Measurements from ENCODE around the gene SULT2B1.
A peak's percentile ranks its signal among the peaks of the same experiment; 100 is the strongest.

Gene SULT2B1

DNA sequence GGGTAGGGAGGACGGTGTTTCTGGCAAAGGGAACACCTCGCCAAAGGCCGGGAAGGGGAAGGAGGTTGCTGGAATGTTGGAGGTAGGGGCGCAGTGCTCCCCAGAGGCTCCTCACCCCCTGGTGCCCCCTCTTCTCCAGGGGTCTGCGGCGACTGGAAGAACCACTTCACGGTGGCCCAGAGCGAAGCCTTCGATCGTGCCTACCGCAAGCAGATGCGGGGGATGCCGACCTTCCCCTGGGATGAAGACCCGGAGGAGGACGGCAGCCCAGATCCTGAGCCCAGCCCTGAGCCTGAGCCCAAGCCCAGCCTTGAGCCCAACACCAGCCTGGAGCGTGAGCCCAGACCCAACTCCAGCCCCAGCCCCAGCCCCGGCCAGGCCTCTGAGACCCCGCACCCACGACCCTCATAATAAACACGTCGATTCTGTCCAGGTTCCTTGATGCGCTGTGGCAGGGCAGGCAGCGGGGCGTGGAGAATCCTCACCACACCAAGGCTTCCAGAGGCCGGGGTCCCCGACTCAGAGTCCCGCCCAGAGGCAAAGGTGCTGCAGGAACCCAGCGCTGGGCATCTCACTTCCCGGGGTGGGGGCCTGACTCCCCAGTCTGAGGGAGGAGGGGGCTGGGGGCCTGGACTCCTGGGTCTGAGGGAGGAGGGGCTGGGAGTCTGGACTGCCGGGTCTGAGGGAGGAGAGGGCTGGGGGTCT, 47.2 kb downstream of the SULT2B1 start:
- no peak for DNase-seq (ENCODE audit: low read depth in 3 of 3, low spot score in 1 of 3)

DNA sequence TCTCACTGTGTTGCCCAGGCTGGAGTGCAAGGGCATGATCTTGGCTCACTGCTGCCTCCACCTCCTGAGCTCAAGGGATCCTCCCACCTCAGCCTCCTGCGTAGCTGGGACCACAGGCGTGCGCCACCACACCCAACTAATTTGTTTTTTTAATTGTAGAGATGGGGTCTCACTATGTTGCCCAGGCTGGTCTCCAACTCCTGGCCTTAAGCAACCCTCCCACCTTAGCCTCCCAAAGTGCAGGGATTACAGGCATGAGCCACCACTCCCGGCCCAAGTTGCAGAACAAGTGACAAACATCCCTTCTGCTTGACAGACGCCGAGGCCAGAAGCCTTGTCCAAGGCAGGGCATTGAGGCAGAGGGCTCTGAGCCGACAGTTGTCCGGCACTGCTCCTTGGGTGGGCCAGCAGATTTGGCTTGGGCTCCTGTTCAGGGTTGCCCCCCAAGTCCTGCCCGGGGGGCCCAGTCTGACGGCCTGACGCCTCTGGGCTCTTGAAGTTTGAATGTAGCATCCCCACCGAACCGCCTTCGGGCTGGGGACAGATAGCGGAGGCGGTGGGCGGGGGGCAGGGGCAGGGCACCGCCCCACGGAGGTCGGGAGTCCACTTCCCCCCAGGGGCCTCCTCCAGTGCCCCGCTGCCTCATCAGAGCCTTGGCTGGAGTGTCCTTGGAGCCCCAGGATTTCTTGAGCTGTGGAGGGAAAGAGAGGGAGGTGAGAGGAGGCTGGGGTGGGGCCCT, 48.9 kb downstream of the SULT2B1 start:
- DNase-seq (ENCODE audit: low read depth in 3 of 3, low spot score in 1 of 3), result no peak

DNA sequence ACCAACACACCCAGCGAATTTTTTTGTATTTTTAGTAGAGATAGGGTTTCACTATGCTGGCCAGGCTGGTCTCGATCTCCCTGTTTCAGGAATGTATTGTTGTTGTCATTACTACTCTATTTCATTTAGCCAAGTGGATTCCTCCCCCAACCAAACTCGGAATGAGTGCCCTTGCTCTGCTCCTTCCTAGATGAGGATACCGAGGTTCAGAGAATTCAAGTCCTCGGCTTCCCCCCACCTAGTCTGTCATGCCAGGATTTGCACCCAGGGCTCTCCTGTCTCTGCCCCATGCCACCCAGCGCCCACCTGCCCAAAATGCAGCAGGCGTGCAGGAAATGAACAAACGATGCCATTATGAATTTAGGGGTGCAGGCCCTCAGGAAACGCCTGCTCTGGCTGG, 51.0 kb downstream of the SULT2B1 start:
- no peak for DNase-seq (ENCODE audit: low read depth in 3 of 3, low spot score in 1 of 3)

DNA sequence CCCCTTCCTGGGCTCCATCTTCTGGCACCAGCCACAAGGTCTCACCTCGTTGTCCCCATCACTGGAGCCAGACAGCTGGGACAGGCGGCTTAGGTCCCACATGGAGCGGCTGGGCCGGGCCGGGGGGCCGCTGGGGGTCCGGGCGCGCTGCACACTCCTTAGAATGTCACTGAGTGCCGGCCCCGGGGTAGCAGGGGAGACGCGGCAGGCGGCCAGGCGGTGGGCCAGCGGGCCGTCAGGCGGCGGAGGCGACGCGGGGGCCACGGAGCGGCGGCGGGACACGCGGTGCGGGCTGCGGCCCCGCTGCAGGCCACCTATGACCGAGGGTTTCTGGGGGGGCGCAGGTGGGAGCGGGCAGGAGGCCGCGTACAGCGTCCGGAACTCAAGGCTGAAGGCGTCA, 51.5 kb downstream of the SULT2B1 start:
- no peak for DNase-seq (ENCODE audit: low read depth in 3 of 3, low spot score in 1 of 3)

DNA sequence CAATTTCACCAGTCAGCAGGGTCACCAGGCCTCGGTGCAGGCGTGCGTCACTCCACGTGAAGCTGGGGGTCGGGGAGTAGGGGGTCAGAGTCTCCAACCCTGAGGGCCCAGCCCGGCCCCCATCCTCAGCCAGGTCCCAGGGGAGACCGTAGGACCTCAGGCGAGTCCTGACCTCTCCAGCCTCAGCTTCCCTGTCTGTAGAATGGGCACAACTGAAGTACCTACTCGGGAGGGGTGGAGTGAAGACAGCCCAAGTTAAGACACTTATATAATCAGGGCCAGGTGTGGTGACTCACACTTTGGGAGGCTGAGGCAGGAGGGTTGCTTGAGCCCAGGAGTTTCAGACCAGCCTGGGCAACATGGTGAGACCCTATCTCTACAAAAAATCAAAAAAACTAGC, 51.9 kb downstream of the SULT2B1 start:
- DNase-seq (ENCODE audit: low read depth in 3 of 3, low spot score in 1 of 3), result no peak

DNA sequence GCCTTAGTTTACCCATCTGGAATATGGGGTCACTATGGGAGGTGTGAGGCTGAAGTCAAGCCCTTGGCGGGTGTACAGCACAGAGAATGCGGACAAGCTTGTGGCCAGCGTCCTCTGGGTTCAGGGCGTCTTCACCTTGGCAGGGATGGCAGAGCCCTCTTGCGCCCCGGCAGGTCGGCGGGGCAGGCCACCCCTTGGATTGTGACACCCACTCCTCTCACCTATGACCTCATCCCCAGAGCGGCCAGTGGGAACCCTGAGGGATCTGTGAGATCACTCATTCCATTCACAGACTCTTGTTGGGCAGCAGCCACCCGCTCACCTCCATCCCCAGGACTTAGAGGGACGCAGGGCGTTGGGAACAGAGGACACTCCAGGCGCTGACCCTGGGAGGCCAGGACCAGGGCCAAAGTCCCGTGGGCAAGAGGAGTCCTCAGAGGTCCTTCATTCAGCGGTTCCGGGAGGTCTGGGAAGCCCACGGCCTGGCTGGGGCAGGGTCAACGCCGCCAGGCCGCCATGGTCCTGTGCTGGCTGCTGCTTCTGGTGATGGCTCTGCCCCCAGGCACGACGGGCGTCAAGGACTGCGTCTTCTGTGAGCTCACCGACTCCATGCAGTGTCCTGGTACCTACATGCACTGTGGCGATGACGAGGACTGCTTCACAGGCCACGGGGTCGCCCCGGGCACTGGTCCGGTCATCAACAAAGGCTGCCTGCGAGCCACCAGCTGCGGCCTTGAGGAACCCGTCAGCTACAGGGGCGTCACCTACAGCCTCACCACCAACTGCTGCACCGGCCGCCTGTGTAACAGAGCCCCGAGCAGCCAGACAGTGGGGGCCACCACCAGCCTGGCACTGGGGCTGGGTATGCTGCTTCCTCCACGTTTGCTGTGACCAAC, 54.7 kb downstream of the SULT2B1 start, which contains the start of gene SPACA4:
Gene SPACA4 (plus strand): TSS at position 280 of the 896 bp plus-strand sequence. CDS start 237 bp downstream, at position 517.
- DNase-seq (ENCODE audit: low read depth in 3 of 3, low spot score in 1 of 3), result no peak

DNA sequence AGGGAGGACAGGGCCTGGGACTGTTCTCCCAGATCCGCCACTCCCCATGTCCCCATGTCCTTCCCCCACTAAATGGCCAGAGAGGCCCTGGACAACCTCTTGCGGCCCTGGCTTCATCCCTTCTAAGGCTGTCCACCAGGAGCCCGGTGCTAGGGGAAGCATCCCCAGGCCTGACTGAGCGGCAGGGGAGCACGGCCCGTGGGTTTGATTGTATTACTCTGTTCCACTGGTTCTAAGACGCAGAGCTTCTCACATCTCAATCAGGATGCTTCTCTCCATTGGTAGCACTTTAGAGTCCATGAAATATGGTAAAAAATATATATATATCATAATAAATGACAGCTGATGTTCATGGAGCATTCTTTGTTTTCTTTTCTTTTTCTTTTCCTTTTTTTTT, 55.4 kb downstream of the SULT2B1 start:
- no peak for DNase-seq (ENCODE audit: low read depth in 3 of 3, low spot score in 1 of 3)

DNA sequence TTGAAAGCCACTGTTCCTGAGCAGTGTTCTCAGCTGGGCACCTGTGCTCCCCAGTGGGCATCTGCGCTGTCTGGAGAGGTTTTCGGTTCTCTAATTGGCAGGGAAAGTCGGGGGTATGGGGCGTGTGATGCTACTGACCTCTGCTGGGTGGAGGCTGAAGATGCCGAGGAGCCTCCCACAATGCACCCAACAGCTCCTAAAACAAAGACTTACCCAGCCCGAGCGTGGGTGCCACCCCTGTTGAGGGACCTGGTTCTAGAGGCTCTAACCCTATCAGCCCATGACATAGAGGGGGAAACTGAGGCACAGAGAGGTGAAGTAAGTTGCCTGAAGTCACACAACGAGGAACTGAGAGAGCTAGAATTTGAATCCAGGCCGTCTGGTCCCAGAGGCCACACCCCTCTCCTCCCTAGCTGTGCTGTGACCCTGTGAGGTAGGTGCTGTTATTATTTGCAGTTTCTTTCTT, 56.9 kb downstream of the SULT2B1 start:
- peak in 1 of 3 donors; percentile 34 for DNase-seq (ENCODE audit: low read depth in 3 of 3, low spot score in 1 of 3)

DNA sequence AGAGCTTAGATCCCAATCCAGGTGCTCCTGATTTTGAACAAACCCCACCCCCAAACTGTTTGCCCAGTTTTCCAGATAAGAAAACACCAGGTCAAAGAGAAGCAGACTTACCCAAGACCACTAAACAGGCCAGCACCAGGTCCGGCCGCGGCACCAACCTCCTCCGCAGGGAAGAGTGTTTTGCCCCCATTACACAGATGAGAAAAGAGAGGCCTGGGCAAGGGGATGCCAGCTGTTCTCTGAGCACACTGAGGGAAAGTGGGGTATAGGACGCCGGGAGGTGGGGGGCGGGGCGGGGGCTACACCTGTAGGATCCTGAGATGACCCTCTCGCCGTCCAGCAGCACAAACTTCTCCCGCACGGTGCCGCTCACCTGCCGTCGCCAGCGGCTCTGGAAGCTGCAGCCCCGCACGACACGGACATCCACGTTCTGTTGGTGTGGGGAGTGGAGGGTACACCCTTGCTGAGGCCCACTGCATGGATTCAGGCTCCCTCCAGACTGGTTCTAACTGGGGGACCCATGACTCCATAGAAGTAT, 57.7 kb downstream of the SULT2B1 start:
- no peak for DNase-seq (ENCODE audit: low read depth in 3 of 3, low spot score in 1 of 3)

DNA sequence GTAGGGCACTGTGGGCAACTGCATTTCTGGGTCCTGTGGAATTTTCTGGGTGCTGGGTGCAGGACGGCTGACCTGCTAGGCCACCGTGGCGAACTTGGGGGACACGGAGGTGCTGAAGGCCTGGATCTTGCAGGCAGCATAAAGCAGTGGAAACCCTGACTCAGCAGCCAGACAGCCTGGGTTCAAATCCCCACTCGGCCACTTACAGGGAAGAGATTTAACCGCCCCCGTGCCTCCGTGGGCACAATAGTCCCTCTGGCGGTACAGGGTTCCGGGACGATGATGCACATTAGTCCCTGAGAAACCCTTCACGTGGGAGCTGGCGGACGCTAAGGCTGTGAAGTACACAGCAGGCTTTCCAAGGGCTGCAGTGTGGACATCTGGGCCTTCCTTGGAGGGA, 59.9 kb downstream of the SULT2B1 start:
- DNase-seq (ENCODE audit: low read depth in 3 of 3, low spot score in 1 of 3), result no peak

DNA sequence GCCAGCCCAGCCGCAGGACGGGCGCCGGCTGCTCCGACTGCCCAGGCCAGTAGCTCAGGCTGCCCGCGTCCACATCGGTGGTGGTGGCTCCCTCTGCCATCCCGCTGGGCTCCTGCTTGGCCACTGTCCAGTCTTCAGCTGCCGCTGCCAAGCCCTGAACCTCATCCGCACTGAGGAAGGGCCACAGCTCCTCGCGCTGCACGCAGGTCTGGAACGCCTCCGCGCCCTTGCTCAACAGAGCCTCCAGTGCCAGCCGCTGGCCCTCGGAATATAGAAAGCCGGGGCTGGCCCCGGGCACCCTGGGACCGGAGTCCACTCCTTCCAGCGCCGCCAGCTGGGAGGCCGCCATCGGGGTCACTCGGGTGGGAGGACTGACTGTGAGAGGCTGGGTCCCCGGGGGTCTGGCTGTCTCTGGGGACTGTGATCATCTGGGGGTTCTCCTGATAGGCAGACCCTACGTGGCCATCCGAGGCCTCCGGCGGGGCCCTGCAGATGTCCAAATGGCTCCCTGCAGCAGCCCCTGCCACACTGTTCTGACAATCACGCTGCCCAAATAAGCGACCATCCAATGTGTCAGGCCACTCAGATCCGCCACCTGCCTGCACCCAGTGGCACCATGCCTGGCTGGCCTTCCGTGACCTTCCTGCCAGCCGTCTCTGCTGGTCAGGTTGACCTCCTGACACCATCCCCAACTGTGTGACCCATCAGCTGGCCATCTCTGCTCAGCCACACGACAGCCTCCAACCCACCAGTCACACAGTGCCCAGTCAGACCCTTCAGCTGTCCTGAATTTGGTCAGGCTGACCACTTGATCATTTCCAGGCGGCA, 61.3 kb downstream of the SULT2B1 start:
- no peak for DNase-seq (ENCODE audit: low read depth in 3 of 3, low spot score in 1 of 3)

DNA sequence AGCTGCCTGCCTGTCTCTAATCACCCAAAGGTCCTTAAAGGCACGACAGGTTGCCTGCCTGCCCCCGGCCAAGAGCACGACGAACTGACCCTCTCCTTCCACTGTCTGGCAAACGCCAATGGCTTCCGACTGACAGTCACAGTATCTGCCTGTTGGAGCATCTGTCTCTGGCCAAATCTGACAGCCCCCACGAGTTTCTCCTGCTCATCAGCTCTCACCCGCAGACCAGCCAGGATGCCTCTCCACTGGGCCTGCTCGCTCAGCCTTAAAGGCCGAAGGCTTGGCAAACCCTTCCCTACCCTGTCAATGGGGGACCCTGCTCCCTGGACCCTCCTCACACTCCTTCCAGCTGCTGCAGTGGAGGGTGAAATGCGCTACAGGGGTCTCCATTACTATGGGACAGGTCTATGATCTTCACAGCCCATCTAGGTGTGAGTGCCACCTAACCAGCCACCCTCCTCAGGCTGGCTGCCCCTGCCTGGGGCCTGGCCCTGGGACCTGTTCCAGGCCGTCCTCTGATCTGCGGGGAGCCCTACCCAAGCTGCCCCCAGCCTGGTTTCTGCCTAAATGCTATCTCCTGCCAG, 62.0 kb downstream of the SULT2B1 start:
- DNase-seq (ENCODE audit: low read depth in 3 of 3, low spot score in 1 of 3), result no peak

DNA sequence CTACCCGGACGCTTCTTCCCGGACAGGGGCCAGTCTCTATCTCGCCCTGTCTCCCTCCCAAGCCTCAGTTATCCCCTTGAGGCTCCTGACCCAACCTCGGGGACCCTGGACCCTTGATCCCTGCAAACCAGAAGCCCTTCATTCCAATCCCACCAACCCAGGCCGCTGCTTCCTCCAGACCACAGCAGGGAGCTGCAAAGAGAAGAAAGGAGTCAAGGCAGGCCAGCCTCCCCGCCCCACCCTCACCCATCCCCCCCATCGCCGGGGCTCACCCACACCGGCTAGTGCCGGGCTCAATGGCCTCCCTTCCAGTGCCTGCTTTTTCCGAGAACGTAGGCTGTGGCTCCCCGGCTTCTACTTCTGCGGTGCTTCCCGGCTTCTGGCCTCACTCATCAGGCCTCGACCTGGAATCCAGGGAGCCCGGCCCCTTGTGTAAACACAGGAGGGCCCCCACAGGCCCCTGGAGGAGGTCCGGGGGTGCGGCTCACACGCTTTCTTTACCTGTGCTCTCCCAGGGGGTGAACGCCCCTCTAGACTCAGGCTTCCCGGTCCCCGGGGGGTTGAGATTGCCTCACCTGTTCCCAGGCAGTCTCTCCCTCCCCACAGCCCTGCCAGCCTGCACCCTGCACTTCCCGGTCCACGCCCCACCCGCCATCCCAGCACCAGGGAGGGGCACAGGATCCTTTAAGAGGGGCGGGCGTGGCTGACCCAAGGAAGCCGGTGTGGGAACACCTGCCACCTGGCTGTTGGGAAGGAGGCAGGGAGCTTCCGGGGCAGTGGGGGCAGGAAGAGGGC, 62.7 kb downstream of the SULT2B1 start, which contains the start of gene FAM83E:
Gene FAM83E (minus strand): TSS at position 641 of the 795 bp plus-strand sequence. CDS start 1,704 bp downstream, outside the sequence.
- DNase-seq (ENCODE audit: low read depth in 3 of 3, low spot score in 1 of 3), result no peak

DNA sequence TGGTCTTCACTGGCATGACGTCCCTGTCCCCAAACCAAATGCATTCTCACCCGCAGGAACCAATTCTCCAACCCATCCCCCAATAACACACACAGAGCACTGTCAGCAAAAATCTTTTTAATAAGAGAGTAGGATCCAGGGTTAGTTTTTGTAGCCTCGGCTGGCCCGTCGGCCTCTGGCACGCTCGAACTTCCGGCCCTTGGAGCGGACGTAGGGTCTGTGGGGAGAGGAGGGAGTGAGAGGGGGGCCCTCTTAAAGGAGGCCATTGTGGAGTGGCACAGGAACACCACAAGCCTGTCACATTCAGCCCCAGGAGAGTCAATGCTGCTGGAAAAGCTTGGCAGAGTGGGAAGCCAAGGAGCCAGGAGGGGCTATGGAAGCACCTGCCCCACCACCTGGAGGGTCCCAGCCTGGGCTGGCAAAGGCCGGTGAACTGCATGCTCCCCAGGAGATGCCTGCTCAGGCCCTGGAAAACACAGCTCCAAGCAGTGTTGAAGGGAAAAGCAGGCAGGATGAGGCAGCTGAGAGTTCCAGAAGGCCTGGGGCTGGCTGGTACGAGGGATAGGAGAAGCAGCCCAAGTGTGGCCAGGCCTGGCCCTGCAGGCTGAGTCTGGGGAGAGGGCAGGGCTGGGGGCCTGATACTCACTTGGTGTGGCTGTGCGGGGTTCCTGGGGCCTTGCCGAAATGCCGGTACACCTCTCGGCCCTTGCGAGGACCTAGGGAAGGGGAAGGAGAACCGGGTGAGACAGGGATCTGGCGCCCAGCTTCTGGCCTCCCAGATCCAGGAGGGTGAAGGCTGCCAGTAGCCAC, 63.5 kb downstream of the SULT2B1 start:
- DNase-seq (ENCODE audit: low read depth in 3 of 3, low spot score in 1 of 3), result no peak

DNA sequence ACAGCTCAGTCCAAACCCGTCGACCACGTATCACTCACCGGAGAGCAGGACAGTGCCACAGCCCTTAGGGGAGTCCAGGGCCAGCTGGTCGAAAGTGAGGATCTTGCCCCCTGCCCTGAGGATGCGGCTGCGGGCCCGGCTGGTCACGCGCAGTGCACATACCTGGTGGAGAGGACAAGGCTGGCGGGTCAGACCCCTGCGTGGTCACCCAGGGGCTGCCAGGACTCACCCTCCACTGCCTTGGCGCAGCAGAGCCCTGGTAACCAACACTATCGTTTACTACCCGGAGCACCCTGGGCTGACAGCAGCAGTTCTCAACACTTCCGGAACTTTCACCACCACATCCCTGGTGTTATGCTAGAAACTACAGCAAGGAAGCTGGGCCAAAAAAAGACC, 64.1 kb downstream of the SULT2B1 start:
- DNase-seq (ENCODE audit: low read depth in 3 of 3, low spot score in 1 of 3), result no peak

DNA sequence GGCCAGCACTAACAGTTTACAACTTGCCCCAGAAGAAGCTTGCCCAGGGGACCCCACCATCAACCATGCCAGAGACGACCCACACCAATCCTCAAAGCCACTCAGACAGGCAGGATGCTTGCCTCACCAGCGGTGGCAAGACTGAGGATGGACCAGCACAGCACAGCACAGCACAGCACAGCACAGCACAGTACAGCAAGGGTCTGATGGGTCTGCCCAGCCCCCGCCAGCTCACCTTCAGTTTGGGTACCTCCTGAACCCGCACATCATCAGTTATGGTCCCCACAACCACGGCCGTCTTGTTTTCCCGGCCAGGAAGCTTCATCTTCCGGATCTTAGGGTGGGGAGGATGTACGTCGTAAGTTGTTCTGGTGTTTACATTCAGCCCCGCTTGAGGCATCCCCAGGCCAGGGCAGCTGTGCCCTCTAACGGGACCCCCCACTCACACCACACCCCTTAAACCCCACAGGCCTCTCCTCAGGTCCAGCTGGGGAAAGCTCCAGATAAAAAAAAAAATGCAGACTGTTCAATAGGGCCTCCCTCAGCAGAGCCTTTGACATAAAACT, 64.6 kb downstream of the SULT2B1 start:
- DNase-seq (ENCODE audit: low read depth in 3 of 3, low spot score in 1 of 3), result no peak

DNA sequence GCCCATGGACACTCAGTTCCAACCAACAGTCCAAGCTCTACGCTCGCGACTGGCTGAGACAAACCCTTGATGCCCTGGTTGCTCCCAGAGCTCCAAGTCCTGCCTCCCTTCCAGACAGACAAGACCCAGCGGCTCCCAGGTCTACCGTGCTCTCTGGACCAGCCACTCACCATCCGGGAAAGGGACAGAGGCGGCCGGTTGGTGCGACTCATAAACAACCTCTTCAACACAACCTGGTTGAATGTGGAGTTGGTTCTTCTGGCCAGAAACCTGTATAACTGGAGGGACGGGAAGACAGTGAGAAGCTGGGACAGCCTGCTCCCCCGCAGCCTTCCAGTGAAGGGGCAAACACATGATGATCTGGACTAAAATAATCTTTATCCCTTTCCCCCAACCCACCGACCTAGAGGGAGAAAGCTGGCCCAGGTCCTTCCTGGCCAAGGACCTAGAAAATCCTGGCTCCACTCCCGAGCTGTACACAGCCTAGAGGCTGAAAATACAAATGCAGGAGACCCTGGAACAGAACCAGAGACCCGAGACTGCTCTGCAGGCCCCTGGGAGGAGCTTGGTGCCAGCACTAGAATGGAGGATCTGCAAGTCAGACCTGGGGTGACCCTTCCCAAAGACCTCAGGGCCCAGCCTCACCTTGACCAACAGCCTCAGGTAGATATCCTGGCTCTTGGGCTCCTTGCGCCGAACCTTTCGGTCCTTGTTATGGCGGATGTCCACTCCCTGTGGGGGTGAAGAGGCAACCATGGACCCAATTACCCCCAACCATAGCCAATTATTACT, 65.4 kb downstream of the SULT2B1 start:
- DNase-seq (ENCODE audit: low read depth in 3 of 3, low spot score in 1 of 3), result no peak

Data from stimulated activated CD4-positive, alpha-beta T cell treated with anti-CD3 and anti-CD28 coated beads, TNF-alpha, amount 100 ng/mL, for 1 hour (primary cell).